Mesenchymal stem cell (in vitro differentiated cells and primary cell): Measurements from ENCODE around the gene LAMB2.

Experiments
- DNase-seq: peaks from one replicate; pipeline ENCODE4 v3.0.0-alpha.2; 2013
- H2AFZ ChIP-seq: one replicate; pipeline ENCODE4 v1.6.1; 2013; ENCODE audit warnings: low read depth, mild to moderate bottlenecking, control low read depth, inconsistent platforms, low read length, moderate library complexity
- H2AK5ac ChIP-seq: 2 replicates; pipeline ENCODE4 v1.6.1; 2013; ENCODE audit warnings: low read length, moderate library complexity, mild to moderate bottlenecking, inconsistent platforms; ENCODE audit not compliant: severe bottlenecking
- H2BK120ac ChIP-seq: one replicate; pipeline ENCODE4 v1.6.1; 2013; ENCODE audit warnings: low read depth, mild to moderate bottlenecking, inconsistent platforms, low read length, moderate library complexity
- H2BK12ac ChIP-seq, 2 experiments: one replicate each; pipeline ENCODE4 v1.6.1; 2013; ENCODE audit warnings: inconsistent platforms in 2 of 2, low read length in 2 of 2, mild to moderate bottlenecking in 2 of 2, moderate library complexity in 2 of 2, control low read depth in 1 of 2
- H2BK15ac ChIP-seq: one replicate; pipeline ENCODE4 v1.6.1; 2013; ENCODE audit warnings: mild to moderate bottlenecking, low read depth, inconsistent platforms; ENCODE audit not compliant: poor library complexity, severe bottlenecking
- H2BK5ac ChIP-seq: 2 replicates; pipeline ENCODE4 v1.6.1; 2013; ENCODE audit warnings: low read depth, mild to moderate bottlenecking, low read length, control low read depth, inconsistent platforms; ENCODE audit not compliant: poor library complexity, severe bottlenecking
- H3K14ac ChIP-seq, 2 experiments: one replicate each; pipeline ENCODE4 v1.6.1; 2013; ENCODE audit warnings: inconsistent platforms in 2 of 2, low read length in 2 of 2, control low read depth in 1 of 2, mild to moderate bottlenecking in 1 of 2, moderate library complexity in 1 of 2
- H3K18ac ChIP-seq, 2 experiments: one replicate each; pipeline ENCODE4 v1.6.1; 2013; ENCODE audit warnings: inconsistent platforms in 2 of 2, low read length in 2 of 2, control low read depth in 1 of 2, low read depth in 1 of 2, mild to moderate bottlenecking in 1 of 2
- H3K23ac ChIP-seq, 2 experiments: one replicate each; pipeline ENCODE4 v1.6.1; 2013; ENCODE audit warnings: inconsistent platforms in 2 of 2, low read length in 2 of 2, mild to moderate bottlenecking in 2 of 2, moderate library complexity in 2 of 2, control low read depth in 1 of 2
- H3K27ac ChIP-seq: 2 replicates; pipeline ENCODE4 v1.5.1; 2013; ENCODE audit warnings: mild to moderate bottlenecking, moderate library complexity, low read length, control low read depth, inconsistent platforms; ENCODE audit not compliant: poor library complexity, severe bottlenecking
- H3K27me3 ChIP-seq, 2 experiments: 2 replicates each; pipeline versions ENCODE4 v1.6.1 to v1.7.0; 2013; ENCODE audit warnings: low read length in 2 of 2, mild to moderate bottlenecking in 2 of 2, moderate library complexity in 2 of 2, control low read depth in 1 of 2, inconsistent platforms in 1 of 2; ENCODE audit not compliant: control insufficient read depth in 1 of 2, insufficient read depth in 1 of 2
- H3K36me3 ChIP-seq, 2 experiments: 2 replicates each; pipeline versions ENCODE4 v1.6.1 to v1.7.0; 2013; ENCODE audit warnings: low read length in 2 of 2, control low read depth in 1 of 2, inconsistent platforms in 1 of 2, low read depth in 1 of 2, mild to moderate bottlenecking in 1 of 2; ENCODE audit not compliant: insufficient read depth in 2 of 2, control insufficient read depth in 1 of 2
- H3K4ac ChIP-seq, 2 experiments: one replicate each; pipeline ENCODE4 v1.6.1; 2013; ENCODE audit warnings: inconsistent platforms in 2 of 2, low read length in 2 of 2, mild to moderate bottlenecking in 2 of 2, moderate library complexity in 2 of 2, control low read depth in 1 of 2, low read depth in 1 of 2
- H3K4me1 ChIP-seq: 2 replicates; pipeline ENCODE4 v1.6.1; 2013; ENCODE audit warnings: low read depth, low read length, control low read depth; ENCODE audit not compliant: control insufficient read depth, insufficient read depth
- H3K4me2 ChIP-seq: 2 replicates; pipeline ENCODE4 v1.6.1; 2013; ENCODE audit warnings: low read length, mild to moderate bottlenecking, inconsistent platforms; ENCODE audit not compliant: poor library complexity, severe bottlenecking
- H3K4me3 ChIP-seq, 2 experiments: 2 replicates each; pipeline versions ENCODE4 v1.5.1 to v1.7.0; 2013; ENCODE audit warnings: low read length in 2 of 2, mild to moderate bottlenecking in 2 of 2, control low read depth in 1 of 2, low read depth in 1 of 2; ENCODE audit not compliant: insufficient read depth in 1 of 2
- H3K79me1 ChIP-seq: replicated peaks from 2 replicates; pipeline ENCODE4 v1.6.1; 2013; ENCODE audit warnings: mild to moderate bottlenecking, control low read depth, low read length, inconsistent platforms; ENCODE audit not compliant: poor library complexity, severe bottlenecking
- H3K9ac ChIP-seq: 2 replicates; pipeline ENCODE4 v1.7.0; 2013; ENCODE audit warnings: mild to moderate bottlenecking, low read length, moderate library complexity
- H3K9me3 ChIP-seq: 2 replicates; pipeline ENCODE4 v1.7.0; 2013; ENCODE audit warnings: mild to moderate bottlenecking, low read length; ENCODE audit not compliant: control insufficient read depth
- H4K8ac ChIP-seq: one replicate; pipeline ENCODE4 v1.6.1; 2013; ENCODE audit warnings: inconsistent platforms, mild to moderate bottlenecking, low read length, moderate library complexity
- H4K91ac ChIP-seq: one replicate; pipeline ENCODE4 v1.6.1; 2013; ENCODE audit warnings: mild to moderate bottlenecking, low read length, inconsistent platforms
- WGBS: methylation state at CpG from one replicate; pipeline ENCODE4 v1.1.7; 2013; ENCODE audit warnings: mixed read lengths; 5-methylcytosine and 5-hydroxymethylcytosine counted together

Gene LAMB2

GRCh38 chr3:49153349-49153912 lies 20.6 kb upstream of the LAMB2 start:
- Histone ChIP-seq H2BK120ac (no peak overlapping the region), H3K79me1 (no peaks in the 10 kb centered on the region), H3K27ac (no peak overlapping the region), H3K23ac (no peak overlapping the region), H3K27me3 (peaks cover 0 to 3% of the 10 kb centered on the region in 2 experiments), H2BK5ac (no peak overlapping the region), H3K9me3 (no peaks in the 10 kb centered on the region), H2AK5ac (no peak overlapping the region), H3K4ac (no peak overlapping the region), H2AFZ (no peak overlapping the region), H2BK15ac (no peak overlapping the region), H3K4me2 (no peak overlapping the region), H3K14ac (no peak overlapping the region), H4K91ac (no peak overlapping the region), H3K4me1 (peaks cover under 1% of the 10 kb centered on the region), H3K18ac (no peak overlapping the region), H2BK12ac (no peak overlapping the region), H3K4me3 (no peak overlapping the region), H3K36me3 (no peaks in the 10 kb centered on the region), H3K9ac (no peak overlapping the region), H4K8ac (no peak overlapping the region)
- DNase-seq, result no peak
- 79% methylated on average over 2 of the region's 3 CpGs for WGBS

- no peak for DNase-seq
- H3K4me2 ChIP-seq, result no peak overlapping the region
- H3K4me1 ChIP-seq, result no peaks in the 10 kb centered on the region
Observed at GRCh38 chr3:49151610-49152009, 18.8 kb upstream of the LAMB2 start.

GRCh38 chr3:49148159-49148558 lies 15.3 kb upstream of the LAMB2 start:
- H2BK15ac ChIP-seq, result no peak overlapping the region
- 84% methylated on average over 4 of the region's 5 CpGs for WGBS
- no peak for DNase-seq
- no peak overlapping the region for H3K4me2 ChIP-seq
- no peak overlapping the region for H3K18ac ChIP-seq
- no peak overlapping the region for H4K8ac ChIP-seq
- no peak overlapping the region for H3K23ac ChIP-seq
- no peak overlapping the region for H2BK120ac ChIP-seq
- peaks cover 3 to 5% of the 10 kb centered on the region in 2 experiments for H3K27me3 ChIP-seq
- no peak overlapping the region for H2BK5ac ChIP-seq
- no peak overlapping the region for H4K91ac ChIP-seq
- no peak overlapping the region for H3K4me3 ChIP-seq
- no peaks in the 10 kb centered on the region for H3K4me1 ChIP-seq
- H2AFZ ChIP-seq, result no peak overlapping the region
- H3K4ac ChIP-seq, result no peak overlapping the region
- H3K27ac ChIP-seq, result no peak overlapping the region
- no peaks in the 10 kb centered on the region for H3K79me1 ChIP-seq
- H3K9me3 ChIP-seq, result no peaks in the 10 kb centered on the region
- H2BK12ac ChIP-seq, result no peak overlapping the region
- no peak overlapping the region for H2AK5ac ChIP-seq
- no peaks in the 10 kb centered on the region for H3K36me3 ChIP-seq
- H3K14ac ChIP-seq, result no peak overlapping the region
- H3K9ac ChIP-seq, result no peak overlapping the region

More at GRCh38 chr3:49151610-49152009, 18.8 kb upstream of the LAMB2 start:
- WGBS, result 71% methylated on average over 2 of the region's 2 CpGs
- Histone ChIP-seq H2AFZ (no peak overlapping the region), H3K14ac (no peak overlapping the region), H3K23ac (no peak overlapping the region), H3K79me1 (no peaks in the 10 kb centered on the region), H2AK5ac (no peak overlapping the region), H3K4me3 (no peak overlapping the region), H3K36me3 (no peaks in the 10 kb centered on the region), H3K27ac (no peak overlapping the region), H4K8ac (no peak overlapping the region), H4K91ac (no peak overlapping the region), H3K9ac (no peak overlapping the region), H2BK120ac (no peak overlapping the region), H3K18ac (no peak overlapping the region), H3K27me3 (peaks cover 0 to 3% of the 10 kb centered on the region in 2 experiments), H3K9me3 (no peaks in the 10 kb centered on the region), H2BK12ac (no peak overlapping the region), H3K4ac (no peak overlapping the region), H2BK5ac (no peak overlapping the region), H2BK15ac (no peak overlapping the region)

- no peaks in the 10 kb centered on the region for H3K36me3 ChIP-seq
- no peaks in the 10 kb centered on the region for H3K9me3 ChIP-seq
- no peak overlapping the region for H3K9ac ChIP-seq
- no peak overlapping the region for H3K18ac ChIP-seq
- no peak overlapping the region for H2BK15ac ChIP-seq
- no peak overlapping the region for H2BK120ac ChIP-seq
- no peaks in the 10 kb centered on the region for H3K79me1 ChIP-seq
- no peak overlapping the region for H3K4ac ChIP-seq
- no peak overlapping the region for H2BK12ac ChIP-seq
- 25% methylated on average over 1 of the region's 3 CpGs for WGBS
- H3K4me1 ChIP-seq, result peaks cover 11% of the 10 kb centered on the region
- no peak overlapping the region for H3K14ac ChIP-seq
- no peak overlapping the region for H3K27ac ChIP-seq
- no peak overlapping the region for H2AK5ac ChIP-seq
- no peak overlapping the region for H3K4me3 ChIP-seq
- no peak overlapping the region for H2AFZ ChIP-seq
- DNase-seq, result no peak
- no peak overlapping the region for H2BK5ac ChIP-seq
- H4K8ac ChIP-seq, result no peak overlapping the region
- H3K4me2 ChIP-seq, result no peak overlapping the region
- no peak overlapping the region for H4K91ac ChIP-seq
- peak overlapping the region in 1 of 2 experiments; percentile 75 for H3K23ac ChIP-seq
- peaks cover 19 to 25% of the 10 kb centered on the region in 2 experiments for H3K27me3 ChIP-seq
Observed at GRCh38 chr3:49140080-49140479, 7.2 kb upstream of the LAMB2 start.
